Body of pancreas (tissue), 4 donors: ENCODE data around the gene SUPT5H. TPM values are rescaled to one million over a fixed set of nuclear protein-coding genes. Genes with fewer than 3 reads are reported as not detected.

ENCODE experiments used
- ATAC-seq: fragments of 150-250 bp; one replicate; pipeline ENCODE4 v1.9.1; 2016
- DNase-seq, 4 donors: peaks; one replicate each; pipeline ENCODE4 v3.0.0-alpha.2; 2019
- H3K27ac ChIP-seq, 4 donors: fragments of 200-600 bp; sonication (generic); 1 replicate in 3 of 4; 2 replicates in 1 of 4; pipeline versions ENCODE4 v1.5.1 to v1.6.1; 2016 to 2019; ENCODE audit warnings: mild to moderate bottlenecking in 1 of 4, mixed read lengths in 1 of 4, moderate library complexity in 1 of 4
- H3K27me3 ChIP-seq, 2 donors: fragments of 200-600 bp; sonication (generic); one replicate each; pipeline ENCODE4 v1.6.0; 2016; ENCODE audit warnings: mild to moderate bottlenecking in 1 of 2
- H3K36me3 ChIP-seq, 2 donors: fragments of 200-600 bp; sonication (generic); replicated peaks in 1 of 2; 2 replicates each; pipeline ENCODE4 v1.5.1; 2016; ENCODE audit warnings: low read depth in 2 of 2; ENCODE audit not compliant: insufficient read depth in 1 of 2
- H3K4me1 ChIP-seq: fragments of 200-600 bp; sonication (generic); one replicate; pipeline ENCODE4 v1.6.0; 2016
- H3K4me3 ChIP-seq, 2 donors: fragments of 200-600 bp; sonication (generic); 1 replicate in 1 of 2; 2 replicates in 1 of 2; pipeline ENCODE4 v1.5.1; 2016 to 2019
- H3K9me3 ChIP-seq, 3 donors: fragments of 200-600 bp; sonication (generic); 1 replicate in 2 of 3; 2 replicates in 1 of 3; pipeline ENCODE4 v1.5.1; 2016
- CTCF ChIP-seq, 7 experiments: fragments of 450-650 bp in 4 of 7; fragments of 200-600 bp in 3 of 7; sonication (generic) in 3 of 7; IDR thresholded peaks; one replicate each; pipeline ENCODE4 v1.5.1; 2016 to 2019; ENCODE audit warnings: antibody characterized with exemption in 7 of 7
- POLR2A ChIP-seq, 3 donors: fragments of 450-650 bp; IDR thresholded peaks; one replicate each; pipeline ENCODE4 v1.6.1; 2016; ENCODE audit warnings: antibody characterized with exemption in 3 of 3, mild to moderate bottlenecking in 2 of 3
- WGBS, 2 donors: methylation state at CpG; one replicate each; pipeline ENCODE4 v1.1.5; 2017; 5-methylcytosine and 5-hydroxymethylcytosine counted together
- intact Hi-C: fragments of 100-400 bp; cut with DNase I; formaldehyde crosslinking; loops from one replicate; pipeline ENCODE4 v1.15.1; 2023
- total RNA-seq, 2 donors: library from RNA; depleted of rRNA; stranded (reverse); fragments of >200 nt; gene quantifications; one replicate each; pipeline ENCODE4 v1.1.0, GENCODE V29; 2016

Gene SUPT5H
- total RNA-seq, 2 donors from 2014 or later: 82.0 to 90.3 TPM

- Histone ChIP-seq H3K27me3 (no peaks in the 10 kb centered on the region), H3K9me3 (no peaks in the 10 kb centered on the region), H3K36me3 (peaks cover 0 to 3% of the 10 kb centered on the region in 2 donors), H3K4me1 (peaks cover 19% of the 10 kb centered on the region), H3K27ac (peak overlapping the region in 3 of 4 donors; percentile 53 to 81 (median 80)), H3K4me3 (no peak overlapping the region)
- TF ChIP-seq POLR2A (IDR thresholded peaks at IDR 0.05): no peak
- TF ChIP-seq CTCF (IDR thresholded peaks at IDR 0.05): no peak
- 42 to 44% methylated on average over 10 of the region's 10 CpGs for WGBS, 2 donors
- ATAC-seq (no peak), DNase-seq (no peak)
- intact Hi-C loops: loop anchor here (10.0 kb wide), 1 partner anchor 55 kb away; the partner anchor contains the start of gene EID2B
Measured at GRCh38 chr19:39479916-39480315, 34.5 kb downstream of the SUPT5H start.

GRCh38 chr19:39480337-39481228 is 35.2 kb downstream of the SUPT5H start, which contains the start of gene TIMM50:
TSS of gene TIMM50 (plus strand) at chr19:39480838. CDS start at chr19:39480854, 16 bp downstream.
- peaks cover 0 to 7% of the 10 kb centered on the region in 2 donors for H3K36me3 ChIP-seq

GRCh38 chr19:39481229-39481545 is 35.8 kb downstream of the SUPT5H start:
- intact Hi-C loops: no loop called here
- Histone ChIP-seq H3K27me3 (no peaks in the 10 kb centered on the region), H3K36me3 (peaks cover 0 to 4% of the 10 kb centered on the region in 2 donors), H3K4me1 (peaks cover 19% of the 10 kb centered on the region), H3K4me3 (peak overlapping the region; percentile 66 to 67), H3K27ac (peak overlapping the region in 3 of 4 donors; percentile 53 to 81 (median 80)), H3K9me3 (no peaks in the 10 kb centered on the region)
- WGBS, 2 donors: 0 to 1% methylated on average over 12 of the region's 12 CpGs
- DNase-seq: no peak
- ATAC-seq: no peak
- TF ChIP-seq CTCF (IDR thresholded peaks at IDR 0.05) (no peak), POLR2A (IDR thresholded peaks at IDR 0.05) (no peak)

More at GRCh38 chr19:39480337-39481228, 35.2 kb downstream of the SUPT5H start, which contains the start of gene TIMM50:
- 0 to 1% methylated on average over 16 to 62 of the region's 62 CpGs for WGBS, 2 donors
- intact Hi-C loops: no loop called here
- TF ChIP-seq CTCF (IDR thresholded peaks at IDR 0.05): peak in 2 of 7 experiments; percentile 12 to 33
- TF ChIP-seq POLR2A (IDR thresholded peaks at IDR 0.05): peak in 2 of 3 donors; percentile 59 to 61
- Histone ChIP-seq H3K4me1 (peaks cover 19% of the 10 kb centered on the region), H3K27me3 (no peaks in the 10 kb centered on the region), H3K27ac (peak within 1 kb of the TSS; percentile 26 to 81 (median 66)), H3K4me3 (peak within 1 kb of the TSS; percentile 66 to 67), H3K9me3 (no peaks in the 10 kb centered on the region)
- peak; percentile 99 for ATAC-seq
- DNase-seq: peak; percentile 97 to 98 (median 97)

- Histone ChIP-seq H3K4me3 (peak overlapping the region in 1 of 2 donors; percentile 66), H3K27ac (no peak overlapping the region), H3K4me1 (peaks cover 19% of the 10 kb centered on the region), H3K9me3 (no peaks in the 10 kb centered on the region), H3K36me3 (peaks cover 0 to 4% of the 10 kb centered on the region in 2 donors), H3K27me3 (no peaks in the 10 kb centered on the region)
- 58 to 59% methylated on average over 4 to 11 of the region's 11 CpGs for WGBS, 2 donors
- no peak for ATAC-seq
- no peak for DNase-seq
- intact Hi-C loops: no loop called here
- no peak for TF ChIP-seq POLR2A (IDR thresholded peaks at IDR 0.05)
- TF ChIP-seq CTCF (IDR thresholded peaks at IDR 0.05): no peak
Measured at GRCh38 chr19:39481676-39482075, 36.3 kb downstream of the SUPT5H start.
